Spleen (tissue), 11 donors: ENCODE data around the gene PTPRT. TPM values are rescaled to one million over a fixed set of nuclear protein-coding genes. Genes with fewer than 3 reads are reported as not detected.

Experiments
- DNase-seq: peaks from one replicate; pipeline ENCODE4 v3.0.0-alpha.2; 2020
- H3K27ac ChIP-seq, 8 donors: fragments of 200-600 bp; sonication (generic) in 7 of 8; 1 replicate in 4 of 8; 2 replicates in 4 of 8; pipeline versions ENCODE4 v1.5.0 to v1.8.0; 2016 to 2021; ENCODE audit warnings: inconsistent platforms in 4 of 8, mild to moderate bottlenecking in 4 of 8, moderate library complexity in 1 of 8
- H3K27me3 ChIP-seq, 7 donors: fragments of 200-600 bp; sonication (generic) in 6 of 7; replicated peaks in 1 of 7; 1 replicate in 4 of 7; 2 replicates in 3 of 7; pipeline versions ENCODE4 v1.5.0 to v1.8.0; 2016 to 2021; ENCODE audit warnings: inconsistent platforms in 3 of 7, mild to moderate bottlenecking in 1 of 7
- H3K36me3 ChIP-seq, 6 donors: fragments of 200-600 bp; sonication (generic) in 5 of 6; 1 replicate in 4 of 6; 2 replicates in 2 of 6; pipeline versions ENCODE4 v1.5.0 to v1.8.0; 2016 to 2021; ENCODE audit warnings: inconsistent platforms in 2 of 6
- H3K4me1 ChIP-seq, 6 donors: fragments of 200-600 bp; sonication (generic) in 5 of 6; 1 replicate in 3 of 6; 2 replicates in 3 of 6; pipeline versions ENCODE4 v1.5.0 to v1.8.0; 2016 to 2021; ENCODE audit warnings: inconsistent platforms in 3 of 6
- H3K4me3 ChIP-seq, 8 donors: fragments of 200-600 bp; sonication (generic) in 7 of 8; 1 replicate in 4 of 8; 2 replicates in 4 of 8; pipeline versions ENCODE4 v1.5.0 to v1.8.0; 2016 to 2021; ENCODE audit warnings: inconsistent platforms in 4 of 8, mild to moderate bottlenecking in 4 of 8, moderate library complexity in 2 of 8
- H3K9me3 ChIP-seq, 8 donors: fragments of 200-600 bp; sonication (generic) in 7 of 8; 1 replicate in 4 of 8; 2 replicates in 4 of 8; pipeline versions ENCODE4 v1.5.0 to v1.8.0; 2016 to 2021; ENCODE audit warnings: inconsistent platforms in 4 of 8
- POLR2A ChIP-seq, 3 donors: fragments of 450-650 bp; IDR thresholded peaks; one replicate each; pipeline ENCODE4 v1.5.1; 2017; ENCODE audit warnings: antibody characterized with exemption in 3 of 3, mild to moderate bottlenecking in 1 of 3
- POLR2AphosphoS5 ChIP-seq, 3 donors: sonication (generic); formaldehyde crosslinking; IDR thresholded peaks; one replicate each; pipeline ENCODE4 v1.5.1; 2017; ENCODE audit warnings: antibody characterized with exemption in 3 of 3
- WGBS, 5 donors: extraction: QIAGEN DNeasy Blood & Tissue Kit in 3 of 5; methylation state at CpG; one replicate each; pipeline versions ENCODE4 v1.1.5 to v1.1.7; 2013 to 2018; 5-methylcytosine and 5-hydroxymethylcytosine counted together
- intact Hi-C: fragments of 100-400 bp; cut with DNase I; formaldehyde crosslinking; loops from one replicate; pipeline ENCODE4 v1.15.0; 2023; ENCODE audit warnings: low total_unique reads
- polyA plus RNA-seq, 3 donors: library from polyadenylated mRNA; stranded (reverse); fragments of 200-250 nt; gene quantifications; one replicate each; pipeline ENCODE4 v1.2.1, GENCODE V29; 2013
- total RNA-seq, 7 donors: library from RNA; depleted of rRNA in 3 of 7; stranded (reverse); fragments of >200 nt in 3 of 7; fragmentation: NEBNext Ultra II Directional in 4 of 7; extraction: Animal tissue kit (Norgen Biotek cat#: 25700) in 4 of 7; gene quantifications; one replicate each; pipeline versions ENCODE4 v1.1.0 to v1.2.1, GENCODE V29; 2016 to 2021
- TF ChIP-seq, protein P1 (sequence below), 11 experiments: fragments of 200-600 bp in 7 of 11; fragments of 450-650 bp in 4 of 11; sonication (generic) in 4 of 11; IDR thresholded peaks in 8 of 11; conservative IDR thresholded peaks in 3 of 11; 1 replicate in 7 of 11; 2 replicates in 4 of 11; pipeline versions ENCODE4 v1.4.0 to v1.8.0; 2016 to 2021; ENCODE audit warnings: antibody characterized with exemption in 11 of 11, inconsistent platforms in 4 of 11, mild to moderate bottlenecking in 1 of 11
- donor health status: healthy with polysubstance abuse.
- donor health status: DM: no; HTN: no; CAD: no; lungs with moderate emphysema.
- donor health status: DM: no; HTN: no; CAD: no.
- donor health status: Bipolar disorder and iron deficiency.
- donor health status: healthy.
- donor health status: DM: no; HTN: no; CAD: no.
- donor health status: DM: yes; HTN: yes; CAD: no.

The PTPRT gene
- total and polyA plus RNA-seq, 10 donors, result 0.02 to 4.7 (median 1.2) TPM

- H3K27me3 ChIP-seq, result no peaks in the 10 kb centered on the region
- TF ChIP-seq POLR2A (IDR thresholded peaks at IDR 0.05) (no peak), POLR2AphosphoS5 (IDR thresholded peaks at IDR 0.05) (no peak)
- TF ChIP-seq, protein P1, sequence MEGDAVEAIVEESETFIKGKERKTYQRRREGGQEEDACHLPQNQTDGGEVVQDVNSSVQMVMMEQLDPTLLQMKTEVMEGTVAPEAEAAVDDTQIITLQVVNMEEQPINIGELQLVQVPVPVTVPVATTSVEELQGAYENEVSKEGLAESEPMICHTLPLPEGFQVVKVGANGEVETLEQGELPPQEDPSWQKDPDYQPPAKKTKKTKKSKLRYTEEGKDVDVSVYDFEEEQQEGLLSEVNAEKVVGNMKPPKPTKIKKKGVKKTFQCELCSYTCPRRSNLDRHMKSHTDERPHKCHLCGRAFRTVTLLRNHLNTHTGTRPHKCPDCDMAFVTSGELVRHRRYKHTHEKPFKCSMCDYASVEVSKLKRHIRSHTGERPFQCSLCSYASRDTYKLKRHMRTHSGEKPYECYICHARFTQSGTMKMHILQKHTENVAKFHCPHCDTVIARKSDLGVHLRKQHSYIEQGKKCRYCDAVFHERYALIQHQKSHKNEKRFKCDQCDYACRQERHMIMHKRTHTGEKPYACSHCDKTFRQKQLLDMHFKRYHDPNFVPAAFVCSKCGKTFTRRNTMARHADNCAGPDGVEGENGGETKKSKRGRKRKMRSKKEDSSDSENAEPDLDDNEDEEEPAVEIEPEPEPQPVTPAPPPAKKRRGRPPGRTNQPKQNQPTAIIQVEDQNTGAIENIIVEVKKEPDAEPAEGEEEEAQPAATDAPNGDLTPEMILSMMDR (IDR thresholded peaks at IDR 0.05 in 8 of 11, conservative IDR thresholded peaks at IDR 0.05 in 3 of 11), result no peak
- no peak for DNase-seq
- intact Hi-C loops, result no loop called here
- H3K27ac ChIP-seq, result no peak overlapping the region
- no peaks in the 10 kb centered on the region for H3K36me3 ChIP-seq
- H3K4me1 ChIP-seq, result no peaks in the 10 kb centered on the region
- 69 to 82% (median 76%) methylated on average over 5 of the region's 5 CpGs for WGBS, 5 donors
- H3K4me3 ChIP-seq, result no peak overlapping the region
- H3K9me3 ChIP-seq, result no peaks in the 10 kb centered on the region
These were observed 1055.2 kb downstream of the PTPRT start for GRCh38 chr20:42134265-42135098.

DNA sequence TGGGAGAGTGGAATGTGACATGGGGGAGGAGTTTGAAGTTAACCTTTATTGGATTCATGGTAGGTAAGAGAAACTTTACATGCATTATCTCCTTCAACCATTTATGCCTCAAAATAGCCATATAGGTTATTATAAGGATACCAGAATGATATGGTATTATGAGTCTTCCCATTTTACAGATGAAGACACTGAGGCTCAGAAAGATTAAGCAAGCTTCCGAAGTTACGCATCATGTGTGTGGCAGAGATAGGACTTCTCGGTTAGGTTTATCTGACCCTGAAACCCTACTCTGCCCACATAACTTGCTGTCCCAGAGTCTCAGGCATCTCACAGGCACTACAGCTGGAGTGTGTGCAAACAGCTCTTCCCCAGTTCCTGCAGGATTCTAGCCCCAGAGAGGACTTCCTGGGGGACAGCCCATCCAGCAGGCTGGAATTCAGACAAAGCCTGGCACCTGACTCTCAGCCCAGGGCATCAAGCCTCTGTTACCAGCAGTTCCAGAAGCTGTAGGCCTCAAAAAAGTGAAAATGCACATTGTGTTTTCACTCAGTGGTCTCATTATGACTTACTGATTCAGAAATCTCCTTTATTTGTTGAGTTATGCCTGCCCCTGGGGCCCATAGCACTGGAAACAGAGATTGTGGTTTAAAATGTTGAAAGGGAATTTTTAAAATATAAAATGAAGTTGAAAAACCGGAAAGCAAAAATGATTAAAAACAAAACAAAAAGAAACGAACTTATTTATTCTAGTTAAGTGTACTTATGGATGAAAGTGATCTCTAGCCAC lies 1058.7 kb downstream of the PTPRT start:
- Histone ChIP-seq H3K9me3 (no peaks in the 10 kb centered on the region), H3K27me3 (no peaks in the 10 kb centered on the region), H3K4me3 (no peak overlapping the region), H3K4me1 (no peaks in the 10 kb centered on the region), H3K36me3 (no peaks in the 10 kb centered on the region), H3K27ac (no peak overlapping the region)
- intact Hi-C loops, result no loop called here
- DNase-seq, result peak; percentile 50
- TF ChIP-seq POLR2A (IDR thresholded peaks at IDR 0.05), result no peak
- TF ChIP-seq, protein P1 (IDR thresholded peaks at IDR 0.05 in 8 of 11, conservative IDR thresholded peaks at IDR 0.05 in 3 of 11), result no peak
- TF ChIP-seq POLR2AphosphoS5 (IDR thresholded peaks at IDR 0.05), result no peak
- 77 to 90% (median 82%) methylated on average over 5 of the region's 5 CpGs for WGBS, 5 donors

DNA sequence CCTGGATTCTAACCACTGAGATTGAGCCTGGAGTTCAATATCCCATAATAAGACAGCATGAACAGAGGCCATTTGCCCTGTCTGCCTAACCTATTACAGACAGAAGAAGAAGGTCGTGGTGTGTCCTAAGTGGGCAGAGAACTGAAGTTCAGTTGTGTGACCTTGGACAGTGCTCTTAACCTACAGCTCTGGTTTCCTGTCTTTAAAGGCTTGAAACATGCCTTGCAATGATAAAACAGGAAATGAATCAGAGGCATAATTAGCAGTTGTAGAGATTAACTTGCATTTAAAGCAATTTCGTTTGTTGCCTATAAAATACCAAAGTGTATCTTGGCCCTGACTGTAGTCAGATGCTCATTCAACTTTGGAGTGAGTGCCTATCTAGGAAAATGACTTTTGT lies 1064.3 kb downstream of the PTPRT start:
- WGBS, 5 donors, result 21 to 38% (median 30%) methylated on average over 2 of the region's 2 CpGs
- TF ChIP-seq, protein P1 (IDR thresholded peaks at IDR 0.05 in 8 of 11, conservative IDR thresholded peaks at IDR 0.05 in 3 of 11), result no peak
- no peak for TF ChIP-seq POLR2AphosphoS5 (IDR thresholded peaks at IDR 0.05)
- TF ChIP-seq POLR2A (IDR thresholded peaks at IDR 0.05), result no peak
- intact Hi-C loops, result no loop called here

GRCh38 chr20:42123981-42124473 lies 1065.7 kb downstream of the PTPRT start:
- intact Hi-C loops, result no loop called here
- 69 to 77% (median 74%) methylated on average over 11 of the region's 11 CpGs for WGBS, 5 donors
- Histone ChIP-seq H3K4me3 (no peak overlapping the region), H3K9me3 (no peaks in the 10 kb centered on the region), H3K27me3 (no peaks in the 10 kb centered on the region), H3K36me3 (no peaks in the 10 kb centered on the region), H3K4me1 (no peaks in the 10 kb centered on the region), H3K27ac (no peak overlapping the region)
- no peak for TF ChIP-seq POLR2AphosphoS5 (IDR thresholded peaks at IDR 0.05)
- no peak for TF ChIP-seq POLR2A (IDR thresholded peaks at IDR 0.05)
- TF ChIP-seq, protein P1 (IDR thresholded peaks at IDR 0.05 in 8 of 11, conservative IDR thresholded peaks at IDR 0.05 in 3 of 11), result no peak
- DNase-seq, result no peak

More for the DNA sequence above, 1064.3 kb downstream of the PTPRT start:
- no peak for DNase-seq
- Histone ChIP-seq H3K27ac (no peak overlapping the region), H3K27me3 (no peaks in the 10 kb centered on the region), H3K36me3 (no peaks in the 10 kb centered on the region), H3K9me3 (no peaks in the 10 kb centered on the region), H3K4me1 (no peaks in the 10 kb centered on the region), H3K4me3 (no peak overlapping the region)
